Inflammatory macrophage treated with lipopolysaccharide for 1 hour (primary cell): ENCODE measurements around the gene CRYZL1.
"Not testable (repeated sequence)": the region's sequence is repeated elsewhere in the genome, so short reads cannot be mapped to it uniquely, and the experiment has no call there.

Experiments used
- DNase-seq, 2 donors: peaks; one replicate each; pipeline ENCODE4 v3.0.0-alpha.2; 2020 to 2022

CRYZL1 gene

DNA sequence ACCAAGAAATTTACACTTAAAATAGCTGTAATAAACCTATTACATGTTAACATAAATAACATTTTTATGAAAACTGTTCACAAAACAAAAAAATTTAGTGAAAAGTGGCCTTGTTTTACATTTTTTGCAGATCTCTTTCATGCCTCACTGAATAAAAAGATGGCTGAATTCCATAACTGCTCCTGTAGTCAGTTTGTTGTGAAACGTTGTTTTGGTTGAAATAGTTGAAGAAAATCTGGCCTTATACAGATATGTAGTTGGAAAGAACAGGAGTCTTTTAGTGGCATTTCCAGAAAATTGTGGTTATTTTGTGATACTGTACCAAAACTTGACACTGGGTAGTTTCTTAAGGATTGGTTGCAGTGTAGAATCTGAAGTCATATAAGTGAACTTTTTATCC lies 18.9 kb upstream of the CRYZL1 start:
- no peak for DNase-seq

DNA sequence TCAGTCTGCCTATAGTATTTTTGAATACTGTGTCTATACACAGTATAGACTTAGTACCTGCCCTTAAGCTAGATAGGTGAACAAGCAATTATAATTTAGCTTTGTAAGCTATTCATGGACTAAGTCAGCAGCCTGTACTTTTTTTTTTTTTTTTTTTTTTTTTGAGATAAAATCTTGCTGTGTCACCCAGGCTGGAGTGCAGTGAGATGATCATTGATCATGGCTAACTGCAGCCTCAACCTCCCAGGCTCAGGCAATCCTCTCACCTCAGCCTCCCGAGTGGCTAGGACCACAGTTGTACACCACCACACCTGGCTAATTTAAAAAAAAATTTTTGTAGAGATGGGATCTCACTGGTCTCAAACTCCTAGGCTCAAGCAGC lies 18.0 kb upstream of the CRYZL1 start:
- DNase-seq = no peak

DNA sequence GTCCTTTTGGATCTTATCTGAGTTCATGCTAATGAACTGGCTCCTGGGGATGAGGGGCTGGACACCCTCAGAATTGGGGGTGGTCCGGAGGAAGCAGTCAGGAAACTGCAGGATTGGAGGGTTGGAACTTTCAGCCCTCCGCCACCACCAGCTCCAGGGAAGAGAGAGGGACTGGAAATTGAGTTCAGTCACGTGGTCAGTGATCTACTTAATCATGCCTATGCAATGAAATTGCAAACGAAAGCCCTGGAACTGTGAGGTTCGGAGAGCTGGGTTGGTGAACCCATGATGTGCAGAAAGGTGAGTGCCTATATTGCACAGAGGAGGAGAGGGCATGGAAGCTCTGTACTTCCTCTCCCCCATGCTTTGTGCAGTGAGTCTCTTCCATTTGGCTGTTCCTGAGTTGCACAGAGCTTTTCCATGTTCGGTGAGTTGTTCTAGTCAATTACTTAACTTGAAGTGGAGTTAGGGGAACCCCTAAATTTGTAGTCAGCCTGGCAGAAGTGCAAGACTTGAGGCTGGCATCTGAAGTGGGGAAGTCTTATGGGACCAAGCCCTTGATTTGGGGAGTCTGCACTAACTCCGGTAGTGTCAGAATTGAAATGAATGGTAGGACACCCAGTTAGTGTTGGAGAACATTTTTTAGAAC lies 17.5 kb upstream of the CRYZL1 start:
- peak; percentile 30 to 35 for DNase-seq

DNA sequence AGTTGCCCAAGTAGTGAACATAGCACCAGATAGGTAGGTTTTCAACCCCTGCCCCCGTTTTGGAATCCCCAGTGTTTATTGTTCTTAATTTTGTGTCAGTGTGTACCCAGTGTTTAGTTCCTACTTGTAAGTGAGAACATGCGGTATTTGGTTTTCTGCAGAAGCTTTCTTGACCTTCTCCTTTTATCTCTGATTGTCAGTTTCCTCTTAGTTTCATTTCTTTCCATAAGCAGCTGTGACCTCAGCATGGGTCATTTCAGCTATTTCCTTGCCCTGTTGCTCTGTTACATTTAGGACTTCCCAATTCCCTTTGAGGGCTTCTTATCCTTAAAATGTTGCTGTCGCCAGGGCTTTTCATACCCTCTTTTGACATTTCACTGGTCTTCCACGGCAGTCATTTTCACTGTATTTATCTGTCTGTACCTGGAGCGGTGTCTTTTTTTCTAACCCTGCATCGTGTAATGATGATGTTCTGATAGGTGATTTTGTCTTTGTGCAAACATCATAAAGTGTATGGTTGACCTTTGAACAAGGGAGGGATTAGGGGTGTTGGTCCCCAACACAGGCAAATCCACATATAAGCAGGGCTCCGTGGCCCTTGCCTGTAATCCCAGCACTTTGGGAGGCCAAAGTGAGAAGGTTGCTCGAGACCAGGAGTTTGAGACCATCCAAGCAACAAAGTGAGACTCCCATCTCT lies 15.7 kb upstream of the CRYZL1 start:
- DNase-seq = peak; percentile 67 to 75

DNA sequence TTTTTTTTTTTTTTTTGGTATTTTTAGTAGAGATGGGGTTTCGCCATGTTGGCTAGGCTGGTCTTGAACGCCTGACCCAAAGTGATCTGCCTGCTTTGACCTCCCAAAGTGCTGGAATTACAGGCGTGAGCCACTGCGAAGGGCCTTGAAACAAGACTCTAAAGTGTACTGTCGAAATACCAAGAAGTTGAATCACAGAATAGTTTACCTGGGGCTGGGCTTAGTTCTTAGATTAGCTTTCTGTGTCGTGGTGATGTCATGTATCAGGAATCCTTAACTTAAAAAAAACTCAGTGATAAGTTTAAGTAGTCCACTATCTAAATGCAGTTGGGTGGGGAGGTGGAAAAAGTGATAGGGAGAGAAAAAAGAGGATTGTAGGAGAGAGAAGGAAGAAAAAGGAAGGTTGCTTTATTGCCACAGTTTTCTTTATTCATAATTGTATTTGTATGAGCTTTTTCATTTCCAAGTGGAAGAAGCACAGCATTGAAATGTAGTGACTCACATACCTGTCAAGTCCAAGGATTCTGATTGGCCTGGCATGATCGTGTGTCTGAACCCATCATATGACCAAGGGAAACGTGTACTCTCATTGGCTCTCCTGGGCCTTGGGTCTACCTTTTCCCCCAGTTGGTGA lies 14.2 kb upstream of the CRYZL1 start:
- DNase-seq = no peak

DNA sequence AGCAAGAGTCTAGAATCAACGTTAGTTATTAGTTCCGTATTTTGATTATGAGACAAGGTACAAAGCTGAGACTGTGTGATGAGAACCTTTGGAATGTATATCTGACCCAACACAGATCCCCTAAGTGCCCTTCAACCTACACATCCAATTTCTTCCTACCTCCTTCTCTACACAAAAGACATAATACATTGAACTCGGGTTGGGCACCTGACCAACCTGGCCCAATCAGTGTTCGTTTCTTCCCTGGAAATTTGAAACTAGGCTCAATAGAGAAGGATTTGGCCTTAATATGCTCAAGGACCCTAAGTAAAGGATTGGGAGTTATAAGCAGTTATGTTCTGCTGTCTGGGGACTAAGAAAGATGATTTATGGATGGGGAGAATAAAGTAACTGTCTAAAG lies 12.9 kb upstream of the CRYZL1 start:
- no peak for DNase-seq

DNA sequence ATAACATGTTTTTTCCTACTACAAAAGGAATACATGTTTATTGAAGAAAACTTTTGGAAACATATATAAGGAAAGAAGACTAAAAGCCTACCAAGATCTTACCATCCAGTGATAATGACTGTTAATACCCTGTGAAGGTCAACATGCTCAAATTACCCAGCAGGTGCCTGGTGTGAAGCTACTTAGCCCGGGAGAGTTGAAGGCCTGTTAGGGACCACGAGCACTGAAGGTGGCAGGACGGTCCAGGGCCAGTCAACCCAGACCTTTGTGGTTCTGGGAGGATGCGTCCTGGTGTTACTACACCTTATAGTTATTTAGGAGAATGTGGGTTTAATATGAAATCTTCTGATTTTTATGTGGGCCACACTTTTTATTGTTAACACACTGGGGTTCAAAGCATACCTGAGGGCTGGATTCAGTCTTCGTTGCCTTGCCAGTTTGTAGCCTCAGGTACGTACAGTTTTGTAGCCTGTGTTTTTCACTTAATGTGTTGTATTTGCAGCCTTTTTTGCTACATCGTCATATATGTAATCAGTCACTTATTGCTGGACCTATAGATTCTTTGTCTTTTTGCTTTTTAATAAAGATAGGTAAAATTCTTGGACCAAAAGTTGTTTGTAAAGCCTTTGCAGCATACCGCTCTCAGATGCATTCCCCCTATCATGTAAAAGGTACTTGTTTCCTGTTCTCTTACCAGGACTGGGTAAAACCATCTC lies 10.6 kb upstream of the CRYZL1 start:
- DNase-seq = no peak

DNA sequence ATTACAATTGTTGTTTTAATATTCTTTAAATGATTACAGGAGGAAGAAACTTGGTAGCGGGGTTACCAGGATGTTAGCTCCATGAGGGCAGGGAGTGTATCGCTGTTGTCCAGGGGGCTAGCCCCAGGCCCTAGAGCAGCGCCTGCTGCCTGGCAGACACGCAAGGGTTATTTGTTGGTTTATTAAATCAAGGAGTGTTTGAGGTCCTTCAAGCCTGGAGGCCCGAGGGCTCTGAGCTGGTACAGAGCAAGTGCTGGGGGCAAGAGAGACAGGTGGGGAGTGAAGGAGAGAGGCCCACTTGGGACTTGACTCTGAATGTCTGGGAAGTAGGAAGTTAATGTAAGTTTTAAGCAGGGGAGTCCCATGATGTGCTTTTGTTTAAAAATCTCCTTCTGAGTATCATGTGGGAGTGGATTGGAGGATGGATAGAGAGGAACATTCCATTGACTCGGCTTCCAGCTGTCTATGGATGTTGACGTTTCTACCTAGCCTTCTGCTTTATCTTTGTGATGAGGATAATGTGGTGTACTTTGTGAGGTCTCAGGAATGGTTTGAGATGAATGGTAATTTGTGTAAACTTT lies 9.5 kb upstream of the CRYZL1 start:
- no peak for DNase-seq

DNA sequence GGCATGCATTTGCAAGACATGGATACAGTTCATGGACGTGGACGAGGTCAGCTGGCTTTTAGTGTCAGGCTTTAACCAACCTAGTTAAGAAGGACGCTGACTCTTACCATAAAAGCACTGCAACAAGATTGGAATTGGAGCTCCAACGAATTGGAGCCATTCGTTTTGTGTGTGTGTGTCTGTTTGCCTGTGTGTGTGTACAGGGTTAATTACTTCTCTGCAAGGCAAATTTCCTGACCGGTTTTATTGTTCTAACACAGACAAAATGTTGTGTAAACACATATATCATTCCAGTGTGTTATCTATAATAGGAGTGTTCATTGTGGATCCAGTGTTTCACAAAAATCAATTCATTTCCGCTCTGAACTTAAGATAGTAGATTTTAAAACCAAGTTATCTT lies 8.7 kb upstream of the CRYZL1 start:
- no peak for DNase-seq

DNA sequence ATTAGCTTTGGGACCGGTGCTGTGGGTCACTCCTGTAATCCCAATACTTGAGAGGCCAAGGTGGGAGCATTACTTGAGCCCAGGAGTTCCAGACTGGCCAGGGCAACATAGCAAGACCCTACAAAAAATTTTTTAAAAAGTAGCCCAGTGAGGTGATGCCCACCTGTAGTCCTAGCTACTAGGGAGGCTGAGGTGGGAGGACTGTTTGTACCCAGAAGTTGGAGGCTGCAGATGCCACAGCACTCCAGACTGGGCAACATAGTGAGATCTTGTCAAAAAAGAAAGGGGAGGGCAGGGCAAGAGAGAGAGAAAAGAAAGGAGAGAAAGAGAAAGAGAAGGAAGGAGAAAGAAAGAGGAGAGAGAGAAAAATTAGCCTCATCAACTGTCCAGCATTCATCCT lies 7.0 kb upstream of the CRYZL1 start:
- no peak for DNase-seq

DNA sequence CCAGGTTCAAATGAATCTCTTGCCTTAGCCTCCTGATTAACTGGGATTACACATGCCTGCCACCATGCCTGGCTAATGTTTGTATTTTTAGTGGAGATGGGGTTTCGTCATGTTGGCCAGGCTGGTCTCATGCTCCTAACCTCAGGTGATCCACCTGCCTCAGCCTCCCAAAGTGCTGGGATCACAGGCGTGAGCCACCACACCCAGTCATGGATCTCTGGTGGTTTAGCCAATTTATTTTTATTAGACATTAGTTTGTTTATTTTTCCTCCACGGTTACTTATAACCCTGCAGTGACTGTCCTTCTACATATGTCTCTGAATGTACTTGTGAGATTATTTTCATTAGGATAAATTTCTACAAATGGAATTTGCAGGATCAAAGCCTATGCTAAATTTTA lies 6.0 kb upstream of the CRYZL1 start:
- no peak for DNase-seq

DNA sequence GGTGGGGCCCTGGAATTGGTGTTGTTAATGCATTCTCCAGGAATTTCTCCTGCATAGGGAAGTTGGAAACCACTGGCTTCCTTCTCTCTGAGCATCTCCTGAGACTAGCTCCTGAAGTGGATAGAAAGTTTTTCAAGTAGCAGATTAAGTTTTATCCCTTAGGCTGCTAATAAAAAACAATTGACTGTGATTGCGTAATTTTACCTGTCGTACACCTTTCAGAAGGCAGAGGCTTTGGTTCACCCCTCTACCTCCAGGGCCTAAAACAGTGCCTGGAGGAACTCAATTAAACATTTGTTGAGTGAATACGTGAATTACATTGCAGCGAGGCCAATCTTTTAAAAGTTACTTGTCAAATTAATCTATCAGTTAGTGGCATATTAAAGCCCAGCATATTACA lies 4.2 kb upstream of the CRYZL1 start:
- DNase-seq = no peak

DNA sequence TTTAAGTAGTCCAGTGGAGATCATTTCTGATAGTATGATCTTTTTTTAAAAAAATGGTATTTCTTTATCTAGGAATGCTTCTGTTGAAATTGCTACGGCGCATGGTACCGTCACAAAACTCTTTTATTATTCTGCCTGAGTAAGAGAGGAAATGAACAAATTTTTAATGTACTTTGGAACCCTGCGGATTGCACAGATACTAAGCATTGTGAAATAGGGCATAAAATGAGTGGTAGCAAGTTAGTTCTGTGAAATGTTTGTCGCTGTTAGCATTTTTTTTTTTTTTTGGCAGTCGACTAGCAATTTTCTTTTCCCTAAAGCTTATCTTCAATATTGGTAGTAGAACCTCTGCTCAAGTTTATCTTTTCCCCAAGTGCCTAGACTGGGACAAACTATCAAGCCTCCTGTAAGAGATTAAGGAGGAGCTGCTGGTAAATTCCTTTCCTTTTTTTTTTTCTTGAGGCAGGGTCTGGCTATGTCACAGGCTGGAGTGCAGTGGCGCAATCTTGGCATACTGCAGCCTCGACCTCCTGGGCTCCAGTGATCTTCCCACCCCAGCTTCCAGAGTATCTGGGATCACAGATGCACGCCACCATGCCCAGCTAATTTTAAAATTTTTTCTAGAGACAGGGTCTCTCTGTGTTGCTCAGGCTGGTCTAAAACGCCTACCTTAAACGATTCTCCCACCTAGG lies 3.0 kb upstream of the CRYZL1 start:
- DNase-seq = peak; percentile 64 to 72

DNA sequence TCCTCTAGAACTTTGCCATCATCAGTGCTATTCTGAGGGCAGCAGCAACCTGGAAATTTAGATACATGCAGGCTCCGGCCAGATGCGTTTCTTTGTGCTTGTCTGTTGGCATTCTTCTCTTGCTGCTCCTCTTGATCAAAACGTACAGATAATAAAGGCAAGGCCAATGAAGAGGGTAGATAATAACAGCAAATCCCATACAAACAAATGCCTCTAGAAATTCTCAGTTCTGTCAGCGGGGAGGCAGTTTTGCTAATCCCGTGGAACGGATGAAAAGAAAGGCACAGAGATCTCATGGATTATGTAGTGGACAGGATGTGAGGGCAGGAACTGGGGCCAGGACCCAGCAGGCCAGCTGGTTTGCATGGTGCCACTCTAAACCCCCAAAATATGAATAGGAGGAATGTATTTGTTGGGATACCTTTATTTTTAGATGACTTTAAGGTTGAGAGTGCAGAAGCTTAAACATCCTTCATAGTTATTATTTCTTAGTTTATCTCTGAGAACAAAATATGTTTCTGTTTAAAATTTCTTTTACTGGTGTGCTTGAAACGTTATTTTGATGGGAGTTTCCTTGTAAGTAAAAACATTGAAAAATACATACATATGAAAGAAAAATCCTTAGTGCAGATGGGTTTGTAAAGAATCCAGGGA lies 2.2 kb upstream of the CRYZL1 start:
- DNase-seq = no peak

DNA sequence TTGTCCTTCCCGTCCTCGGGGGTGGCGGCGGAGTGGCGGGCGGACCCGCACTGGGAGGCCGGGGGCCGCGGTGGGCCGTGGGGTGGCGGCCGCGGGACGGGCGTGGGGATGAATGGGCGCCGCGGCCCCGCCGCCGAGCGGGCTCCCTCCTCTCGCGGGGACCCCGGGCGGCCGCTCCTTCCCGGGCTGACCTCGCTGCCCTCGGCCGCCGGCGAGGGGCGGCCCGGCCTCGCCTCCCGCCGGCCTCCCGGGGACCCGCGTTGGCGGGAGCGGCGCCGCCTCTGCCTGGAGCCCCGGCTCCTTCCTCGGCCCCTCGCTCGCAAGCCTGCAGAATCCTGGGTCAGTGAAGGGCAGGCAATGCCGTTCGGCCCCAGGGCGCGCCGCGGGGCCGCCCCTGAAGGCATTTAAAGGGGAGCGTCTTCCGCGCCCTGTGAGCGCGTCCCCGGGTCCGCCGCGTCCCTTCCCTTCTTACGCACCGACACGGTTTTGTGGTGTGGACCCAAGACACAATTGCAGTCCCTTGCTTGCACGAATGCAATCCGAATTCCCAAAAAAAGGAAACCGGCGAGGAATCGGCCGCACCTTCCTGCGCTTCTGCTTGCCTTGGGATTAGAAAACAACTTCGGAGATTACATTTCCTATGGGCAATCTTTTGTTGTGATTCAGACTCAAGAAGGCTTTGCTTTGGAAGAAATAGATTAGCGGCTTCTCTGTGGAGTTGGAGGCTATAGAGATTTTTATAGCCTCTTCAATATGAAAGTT lies 1.5 kb upstream of the CRYZL1 start:
- peak; percentile 17 to 23 for DNase-seq

DNA sequence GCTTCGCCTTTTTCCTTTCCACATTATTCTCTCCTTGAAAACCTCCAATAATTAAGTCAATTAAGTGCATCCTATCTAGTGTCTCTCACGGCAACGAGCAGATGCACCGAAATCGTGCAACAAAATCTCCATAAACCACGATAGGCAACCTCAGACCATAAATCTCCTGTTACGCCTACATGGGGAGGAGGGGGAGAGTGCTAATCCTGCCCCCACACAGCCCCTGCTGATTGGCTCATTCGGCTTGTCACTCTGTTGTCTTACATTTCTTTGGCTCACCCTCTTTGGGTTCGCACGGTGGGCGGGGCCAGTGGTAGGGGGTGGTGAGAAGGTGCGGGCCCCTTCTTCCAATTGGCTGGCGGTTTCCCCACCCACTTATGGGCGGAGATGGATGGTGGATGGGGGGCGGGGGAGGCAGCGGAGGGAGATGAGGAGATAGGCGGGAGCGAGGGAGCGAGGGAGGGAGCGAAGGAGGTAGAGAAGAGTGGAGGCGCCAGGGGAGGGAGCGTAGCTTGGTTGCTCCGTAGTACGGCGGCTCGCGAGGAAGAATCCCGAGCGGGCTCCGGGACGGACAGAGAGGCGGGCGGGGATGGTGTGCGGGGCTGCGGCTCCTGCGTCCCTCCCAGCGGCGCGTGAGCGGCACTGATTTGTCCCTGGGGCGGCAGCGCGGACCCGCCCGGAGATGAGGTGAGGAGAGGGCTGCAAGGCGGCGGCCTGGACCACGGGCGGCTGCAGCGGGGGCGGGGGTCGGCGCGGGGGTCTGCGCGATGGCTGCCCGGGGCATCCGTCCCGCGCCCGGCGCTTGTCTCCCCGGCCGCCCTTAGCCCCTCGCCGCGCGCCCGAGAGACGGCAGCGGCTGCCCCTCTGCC lies 720 bp upstream of the CRYZL1 start, which contains the start of gene ITSN1:
Gene ITSN1 (plus strand): TSS at position 475 of the 869 bp plus-strand sequence. CDS start 76,328 bp downstream, outside the sequence.
- DNase-seq = peak; percentile 99

DNA sequence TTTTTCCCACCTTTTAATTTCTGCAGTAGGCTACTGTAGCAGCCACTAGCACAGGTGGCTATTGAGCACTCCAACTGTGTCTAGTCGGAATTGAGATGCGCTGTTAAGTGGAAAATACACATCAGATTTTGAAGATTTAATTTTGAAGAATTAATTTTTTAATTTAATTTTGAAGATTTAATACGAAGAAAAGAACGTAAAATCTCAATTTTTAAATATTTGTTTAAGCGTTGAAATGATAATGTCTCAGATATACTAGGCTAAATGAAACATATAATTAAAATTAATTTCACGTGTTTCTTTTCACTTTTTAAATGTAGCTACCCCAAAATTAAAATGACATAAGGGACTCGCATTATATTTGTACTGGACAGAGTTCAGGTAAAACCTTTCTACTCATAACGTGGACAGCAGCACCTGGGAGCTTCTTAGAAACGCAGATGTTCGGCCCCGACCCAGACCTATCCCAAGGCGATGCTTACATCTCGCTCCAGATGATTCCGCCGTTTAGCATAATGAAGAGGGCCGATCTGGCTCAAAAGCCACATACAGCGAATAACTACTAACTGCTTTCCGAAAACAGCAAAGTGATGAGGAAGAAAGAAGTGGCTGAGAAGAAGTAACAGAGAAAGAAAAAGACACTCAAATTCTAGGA lies 717 bp downstream of the CRYZL1 start:
- DNase-seq = no peak

DNA sequence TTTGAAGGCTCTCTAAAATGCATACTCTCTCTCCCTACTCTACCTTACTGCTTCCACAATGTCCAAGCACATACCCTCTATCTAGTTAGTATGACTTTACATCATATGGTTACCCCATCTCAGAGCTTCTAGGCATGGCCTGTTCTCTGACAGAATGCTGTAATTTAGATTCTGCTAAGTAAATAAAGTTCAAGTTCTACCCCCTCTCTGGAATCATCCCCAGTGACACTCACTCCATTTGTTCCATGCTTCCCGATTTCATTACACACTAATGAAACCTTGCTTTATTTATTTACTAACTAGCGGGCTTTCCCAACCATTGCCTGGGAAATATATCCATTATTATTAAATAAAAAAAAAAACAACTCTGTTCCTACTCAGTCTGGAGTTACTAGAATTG lies 7.3 kb downstream of the CRYZL1 start:
- DNase-seq = no peak

DNA sequence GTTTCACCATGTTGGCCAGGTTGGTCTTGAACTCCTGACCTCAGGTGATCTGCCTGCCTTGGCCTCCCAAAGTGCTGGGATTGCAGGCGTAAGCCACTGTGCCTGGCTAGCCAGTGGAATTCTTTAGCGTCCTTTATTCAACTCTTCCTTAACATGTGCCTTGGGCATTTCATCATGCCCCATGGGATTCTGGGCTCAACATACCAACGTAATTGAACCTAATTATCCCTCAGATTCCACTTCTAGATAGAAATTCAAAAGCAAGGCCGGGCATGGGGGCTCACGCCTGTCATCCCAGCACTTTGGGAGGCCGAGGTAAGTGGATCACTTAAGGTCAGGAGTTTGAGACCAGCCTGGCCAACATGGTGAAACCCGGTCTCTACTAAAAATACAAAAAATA lies 15.4 kb downstream of the CRYZL1 start:
- not testable (repeated sequence) for DNase-seq

DNA sequence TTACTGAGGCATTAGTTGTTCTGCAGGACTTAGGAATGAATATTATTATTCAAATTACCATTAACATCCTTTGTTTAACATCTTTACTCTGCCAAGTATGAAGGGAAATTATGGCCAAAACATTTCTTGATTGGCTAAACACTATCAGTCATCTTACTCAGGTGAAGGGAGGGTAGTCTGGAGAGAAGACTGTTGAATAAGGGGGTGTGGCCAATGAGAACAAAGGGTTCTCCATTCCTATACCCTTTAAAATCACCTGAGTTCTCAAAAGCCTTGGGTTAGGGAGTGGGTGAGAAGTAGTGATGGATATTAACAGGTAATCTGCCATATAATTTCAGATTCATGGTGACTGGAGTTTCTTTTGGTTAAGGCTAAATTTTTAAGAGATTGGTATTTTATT lies 19.3 kb downstream of the CRYZL1 start:
- DNase-seq = no peak
